PC-3 (cell line): Measurements from ENCODE around the gene CACNA1I. TPM values are rescaled to one million over a fixed set of nuclear protein-coding genes. Genes with fewer than 3 reads are reported as not detected.

Source experiments
- ATAC-seq: fragments of 200-7000 bp; cut with Tn5 transposase; 2 replicates; pipeline ENCODE4 v1.9.1; 2020; ENCODE audit warnings: mild to moderate bottlenecking, moderate library complexity
- BruUV-seq: library from RNA; stranded (reverse); fragments of 400-500 nt; replicated peaks from 2 replicates; lab custom pipeline; 2021; lab: Mats Ljungman, UMichigan
- CTCF ChIA-PET: fragments of 300-600 bp; sonication (Branson Sonifier 250); formaldehyde crosslinking; loops from one replicate; lab custom pipeline; 2022; ENCODE audit warnings: antibody characterized with exemption; lab: Charles Lee
- POLR2A ChIA-PET: fragments of 300-600 bp; sonication (Branson Sonifier 250); formaldehyde crosslinking; loops from one replicate; lab custom pipeline; 2022; ENCODE audit warnings: antibody characterized with exemption; ENCODE audit not compliant: unreplicated experiment; lab: Charles Lee
- DNase-seq: peaks from one replicate; pipeline ENCODE4 v3.0.0-alpha.2; 2015
- H2AFZ ChIP-seq: fragments of 300-600 bp; sonication (generic); 2 replicates; pipeline ENCODE4 v1.6.0; 2016; ENCODE audit warnings: antibody characterized with exemption, low read length
- H3F3A ChIP-seq: fragments of 300-600 bp; sonication (generic); one replicate; pipeline ENCODE4 v1.6.0; 2017; ENCODE audit warnings: antibody characterized with exemption, low read length, control low read depth, mild to moderate bottlenecking; ENCODE audit not compliant: unreplicated experiment
- H3K27ac ChIP-seq: fragments of 300-600 bp; sonication (generic); 2 replicates; pipeline ENCODE4 v1.5.1; 2016; ENCODE audit warnings: mild to moderate bottlenecking, low read length
- H3K27me3 ChIP-seq: fragments of 300-600 bp; sonication (generic); 2 replicates; pipeline ENCODE4 v1.6.1; 2016; ENCODE audit warnings: low read length, mixed read lengths
- H3K36me3 ChIP-seq: fragments of 300-600 bp; sonication (generic); 2 replicates; pipeline ENCODE4 v1.6.1; 2016; ENCODE audit warnings: low read depth, mixed run types, low read length, mixed read lengths
- H3K4me1 ChIP-seq: fragments of 300-600 bp; sonication (generic); 2 replicates; pipeline ENCODE4 v1.5.1; 2016; ENCODE audit warnings: low read length; ENCODE audit not compliant: insufficient read depth
- H3K4me2 ChIP-seq: fragments of 300-600 bp; sonication (generic); 2 replicates; pipeline ENCODE4 v1.6.0; 2016; ENCODE audit warnings: low read length
- H3K4me3 ChIP-seq: fragments of 300-600 bp; sonication (generic); 2 replicates; pipeline ENCODE4 v1.5.1; 2016; ENCODE audit warnings: mild to moderate bottlenecking, low read length, mixed read lengths
- H3K79me2 ChIP-seq: fragments of 300-600 bp; sonication (generic); 2 replicates; pipeline ENCODE4 v1.6.1; 2017; ENCODE audit warnings: low read length, mixed read lengths
- H3K9ac ChIP-seq: fragments of 300-600 bp; sonication (generic); 2 replicates; pipeline ENCODE4 v1.6.0; 2016; ENCODE audit warnings: mild to moderate bottlenecking, low read length
- H3K9me2 ChIP-seq: fragments of 300-600 bp; sonication (generic); replicated peaks from 2 replicates; pipeline ENCODE4 v1.6.1; 2016; ENCODE audit warnings: mixed run types, low read length, mixed read lengths
- H3K9me3 ChIP-seq: fragments of 300-600 bp; sonication (generic); 2 replicates; pipeline ENCODE4 v1.6.1; 2016; ENCODE audit warnings: low read length, mixed read lengths
- H4K20me1 ChIP-seq: fragments of 300-600 bp; sonication (generic); 2 replicates; pipeline ENCODE4 v1.6.1; 2016; ENCODE audit warnings: low read length, mixed read lengths
- EZH2 ChIP-seq: fragments of 300-600 bp; sonication (generic); IDR thresholded peaks from one replicate; pipeline ENCODE4 v1.6.1; 2017; ENCODE audit warnings: antibody characterized with exemption, mild to moderate bottlenecking, low read length; ENCODE audit not compliant: unreplicated experiment
- EZH2phosphoT487 ChIP-seq: fragments of 300-600 bp; sonication (generic); IDR thresholded peaks from 2 replicates; pipeline ENCODE4 v1.6.1; 2018; ENCODE audit warnings: mild to moderate bottlenecking, antibody characterized with exemption, low read length, borderline replicate concordance
- intact Hi-C: fragments of 100-400 bp; cut with micrococcal nuclease; formaldehyde crosslinking; loops from 2 replicates; pipeline ENCODE4 v1.9.0; 2023
- total RNA-seq: library from RNA; depleted of rRNA; stranded (reverse); fragments of >200 nt; gene quantifications from 2 replicates; pipeline ENCODE4 v1.2.3, GENCODE V29; 2014
- TF ChIP-seq, protein P1 (sequence below): fragments of 300-600 bp; sonication (generic); conservative IDR thresholded peaks from 2 replicates; pipeline ENCODE4 v1.5.1; 2017; ENCODE audit warnings: antibody characterized with exemption, low read depth, mild to moderate bottlenecking, low read length

CACNA1I gene
- total RNA-seq, 1 experiment from 2014 or later: not detected

DNA sequence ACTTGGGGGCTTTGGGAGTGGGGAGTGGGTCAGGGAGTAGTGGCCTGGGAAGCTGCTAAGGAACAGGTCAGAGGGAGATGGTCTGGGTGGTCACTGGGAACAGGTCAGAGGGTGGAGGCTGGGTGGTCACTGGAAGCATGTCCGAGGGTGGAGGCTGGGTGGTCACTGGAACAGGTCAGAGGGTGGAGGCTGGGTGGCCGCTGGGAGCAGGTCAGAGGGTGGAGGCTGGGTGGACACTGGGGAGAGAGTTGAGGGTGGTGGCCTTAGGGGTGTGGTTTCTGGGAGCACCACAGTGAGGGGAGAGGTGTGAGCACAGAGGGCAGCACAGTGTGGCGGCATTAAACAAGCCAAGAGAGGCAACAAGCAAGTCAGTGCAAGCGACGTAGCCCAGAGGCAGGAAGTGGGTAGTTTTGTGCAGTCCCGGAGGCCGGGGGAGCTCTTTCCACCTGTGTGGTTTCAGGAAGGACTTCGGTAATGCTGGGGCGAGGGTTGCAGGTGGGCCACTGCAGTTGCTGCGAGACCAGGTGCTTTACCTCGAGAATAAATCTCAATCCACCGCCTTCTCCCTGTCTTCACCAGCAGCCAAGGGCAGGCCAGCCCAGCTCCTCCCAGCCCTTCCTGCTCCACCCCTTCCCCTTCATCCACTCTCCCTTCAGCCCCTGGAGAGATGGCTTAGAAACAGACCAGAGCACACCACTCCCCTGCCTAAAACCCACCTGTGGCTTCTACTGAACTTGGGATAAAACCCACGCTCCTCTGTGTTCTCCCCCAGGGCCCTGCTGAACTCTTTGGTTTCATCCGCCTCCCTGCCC, 3.2 kb upstream of the CACNA1I start:
- Histone ChIP-seq H3K9ac (no peak overlapping the region), H3K4me2 (no peak overlapping the region), H3K79me2 (no peaks in the 10 kb centered on the region), H3K9me3 (no peaks in the 10 kb centered on the region), H3F3A (no peaks in the 10 kb centered on the region), H3K4me3 (no peak overlapping the region), H3K36me3 (no peaks in the 10 kb centered on the region), H3K4me1 (no peaks in the 10 kb centered on the region), H2AFZ (no peak overlapping the region), H3K27ac (no peak overlapping the region), H3K9me2 (no peaks in the 10 kb centered on the region), H3K27me3 (no peaks in the 10 kb centered on the region), H4K20me1 (no peaks in the 10 kb centered on the region)
- DNase-seq (no peak), ATAC-seq (no peak)
- CTCF ChIA-PET: no interaction called here
- BruUV-seq: no TSS peak
- TF ChIP-seq, protein P1, sequence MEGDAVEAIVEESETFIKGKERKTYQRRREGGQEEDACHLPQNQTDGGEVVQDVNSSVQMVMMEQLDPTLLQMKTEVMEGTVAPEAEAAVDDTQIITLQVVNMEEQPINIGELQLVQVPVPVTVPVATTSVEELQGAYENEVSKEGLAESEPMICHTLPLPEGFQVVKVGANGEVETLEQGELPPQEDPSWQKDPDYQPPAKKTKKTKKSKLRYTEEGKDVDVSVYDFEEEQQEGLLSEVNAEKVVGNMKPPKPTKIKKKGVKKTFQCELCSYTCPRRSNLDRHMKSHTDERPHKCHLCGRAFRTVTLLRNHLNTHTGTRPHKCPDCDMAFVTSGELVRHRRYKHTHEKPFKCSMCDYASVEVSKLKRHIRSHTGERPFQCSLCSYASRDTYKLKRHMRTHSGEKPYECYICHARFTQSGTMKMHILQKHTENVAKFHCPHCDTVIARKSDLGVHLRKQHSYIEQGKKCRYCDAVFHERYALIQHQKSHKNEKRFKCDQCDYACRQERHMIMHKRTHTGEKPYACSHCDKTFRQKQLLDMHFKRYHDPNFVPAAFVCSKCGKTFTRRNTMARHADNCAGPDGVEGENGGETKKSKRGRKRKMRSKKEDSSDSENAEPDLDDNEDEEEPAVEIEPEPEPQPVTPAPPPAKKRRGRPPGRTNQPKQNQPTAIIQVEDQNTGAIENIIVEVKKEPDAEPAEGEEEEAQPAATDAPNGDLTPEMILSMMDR: no peak
- TF ChIP-seq EZH2: no peak
- no peak for TF ChIP-seq EZH2phosphoT487
- intact Hi-C loops: no loop called here
- POLR2A ChIA-PET: no interaction called here

DNA sequence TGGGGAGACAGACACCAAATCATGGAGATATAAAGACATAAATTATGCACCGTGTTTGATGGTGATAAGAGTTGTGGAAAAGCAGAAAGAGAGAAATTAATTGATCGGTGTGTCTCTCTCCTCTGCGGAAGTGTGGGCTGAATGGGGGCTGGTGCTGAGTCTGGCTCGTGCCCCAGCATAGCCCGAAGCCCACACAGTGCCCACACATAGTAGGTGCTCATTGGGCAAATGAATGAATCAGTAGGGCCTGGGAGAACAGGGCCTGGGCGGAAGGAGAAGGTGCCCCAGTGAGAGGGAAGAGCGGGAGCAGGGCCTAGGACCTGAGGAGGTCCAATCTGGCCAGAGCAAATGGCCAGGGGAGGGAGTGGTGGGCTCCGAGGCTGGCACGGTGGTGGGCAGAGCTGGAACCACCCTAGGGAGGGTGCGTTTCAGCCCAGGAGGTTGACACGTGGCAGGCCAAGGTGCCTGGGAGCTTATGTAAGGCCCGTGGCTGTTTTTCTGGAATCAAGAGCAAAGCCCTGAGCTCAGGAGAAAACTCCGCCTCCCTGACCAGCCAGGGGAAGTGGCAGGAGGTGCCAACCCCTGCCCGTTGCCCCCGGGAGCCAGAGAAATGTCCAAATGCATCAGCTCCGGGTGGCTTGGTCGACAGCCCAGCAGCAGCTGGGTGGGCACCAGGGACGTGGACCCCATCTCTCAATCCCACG, 2.1 kb upstream of the CACNA1I start:
- POLR2A ChIA-PET: no interaction called here
- BruUV-seq: no TSS peak
- Histone ChIP-seq H3K27ac (no peak overlapping the region), H3K79me2 (no peaks in the 10 kb centered on the region), H3K36me3 (no peaks in the 10 kb centered on the region), H4K20me1 (no peaks in the 10 kb centered on the region), H3K4me2 (no peak overlapping the region), H3K9me2 (no peaks in the 10 kb centered on the region), H3K9me3 (no peaks in the 10 kb centered on the region), H3K27me3 (no peaks in the 10 kb centered on the region), H3K4me3 (no peak overlapping the region), H2AFZ (no peak overlapping the region), H3K4me1 (no peaks in the 10 kb centered on the region), H3K9ac (no peak overlapping the region), H3F3A (no peaks in the 10 kb centered on the region)
- CTCF ChIA-PET: no interaction called here
- intact Hi-C loops: no loop called here
- ATAC-seq: no peak
- no peak for DNase-seq
- TF ChIP-seq, protein P1: no peak
- no peak for TF ChIP-seq EZH2phosphoT487
- no peak for TF ChIP-seq EZH2

DNA sequence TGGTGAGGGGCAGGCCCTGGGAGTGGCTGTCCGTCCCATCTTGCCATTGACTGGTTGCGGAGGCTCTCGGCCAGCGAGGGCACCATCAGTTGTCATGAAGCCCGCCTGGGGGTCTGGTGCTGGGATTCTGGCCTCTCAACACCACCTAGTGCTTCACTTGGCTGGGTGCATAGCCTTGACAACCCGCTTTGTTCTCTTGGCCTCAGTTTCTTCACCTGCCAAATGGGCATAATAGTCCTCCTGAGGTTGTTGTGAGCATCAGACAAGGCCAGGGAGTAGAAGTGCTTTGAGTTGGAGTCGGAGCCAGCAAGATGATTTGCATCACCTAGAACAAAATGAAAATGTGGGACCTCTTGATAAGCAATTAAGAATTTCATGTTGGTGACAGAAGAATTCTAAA, 1.5 kb upstream of the CACNA1I start:
- Histone ChIP-seq H3K9ac (no peak overlapping the region), H3K27me3 (no peaks in the 10 kb centered on the region), H4K20me1 (no peaks in the 10 kb centered on the region), H2AFZ (no peak overlapping the region), H3K36me3 (no peaks in the 10 kb centered on the region), H3K27ac (no peak overlapping the region), H3F3A (no peaks in the 10 kb centered on the region), H3K4me3 (no peak overlapping the region), H3K9me3 (no peaks in the 10 kb centered on the region), H3K9me2 (no peaks in the 10 kb centered on the region), H3K79me2 (no peaks in the 10 kb centered on the region), H3K4me1 (no peaks in the 10 kb centered on the region), H3K4me2 (no peak overlapping the region)
- ChIA-PET CTCF (no interaction called here), POLR2A (no interaction called here)
- ATAC-seq (no peak), DNase-seq (no peak)
- TF ChIP-seq, protein P1: no peak
- TF ChIP-seq EZH2phosphoT487 (no peak), EZH2 (no peak)
- intact Hi-C loops: no loop called here
- no TSS peak for BruUV-seq
